HG03025 (cell line): ENCODE measurements around the gene SPTA1.
"Not testable (repeated sequence)": the region's sequence is repeated elsewhere in the genome, so short reads cannot be mapped to it uniquely, and the experiment has no call there.

ENCODE experiments used
- ATAC-seq: cut with Tn5 transposase; IDR thresholded peaks from one replicate; pipeline ENCODE4 v1.9.1; 2021; ENCODE audit warnings: mild to moderate bottlenecking, moderate library complexity; ENCODE audit not compliant: unreplicated experiment, low FRiP score

SPTA1 gene

DNA sequence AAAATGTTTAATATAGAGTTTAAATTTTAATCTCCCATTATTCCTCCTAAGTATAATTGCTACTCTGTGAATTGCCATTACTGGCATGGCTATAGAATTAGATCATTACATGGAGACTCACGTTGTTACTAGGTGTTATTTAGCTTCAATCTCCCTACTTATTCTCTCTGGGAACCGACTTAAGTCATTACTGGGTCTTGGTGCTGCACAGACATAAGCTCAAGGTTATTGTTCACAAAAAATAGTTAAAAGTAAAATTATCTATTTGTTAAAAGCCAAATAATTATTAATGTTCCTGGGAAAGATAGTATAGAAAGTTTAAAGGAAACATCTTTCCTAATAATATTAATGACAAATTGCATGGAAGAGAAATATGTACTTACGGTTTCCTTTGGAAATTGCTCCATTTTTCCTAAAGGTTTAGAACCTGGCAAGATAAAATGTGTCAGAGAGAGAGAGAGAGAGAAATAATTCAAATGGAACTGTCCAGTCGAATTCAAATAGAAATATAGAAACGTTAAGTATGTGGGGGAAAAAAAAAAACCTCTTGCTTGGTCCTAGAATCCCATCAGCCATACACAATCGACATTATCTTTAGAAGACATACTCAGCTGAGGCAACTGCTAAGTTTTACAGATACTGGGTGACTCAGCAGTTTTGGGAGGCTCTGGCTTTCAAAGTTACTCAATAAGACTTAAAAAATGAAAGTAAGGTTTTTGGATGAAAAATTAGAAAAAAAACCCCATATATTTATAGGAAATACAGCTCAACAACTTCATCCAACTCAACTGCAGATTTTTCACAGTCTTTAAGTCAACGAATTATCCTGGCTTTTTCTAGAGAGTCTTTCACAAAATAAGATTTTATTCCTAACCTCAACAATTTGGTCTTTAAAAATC, at the start of gene SPTA1:
SPTA1 (minus strand) TSS at position 605 of the 899 bp plus-strand sequence; CDS start at position 407, 198 bp downstream.
- no peak for ATAC-seq

DNA sequence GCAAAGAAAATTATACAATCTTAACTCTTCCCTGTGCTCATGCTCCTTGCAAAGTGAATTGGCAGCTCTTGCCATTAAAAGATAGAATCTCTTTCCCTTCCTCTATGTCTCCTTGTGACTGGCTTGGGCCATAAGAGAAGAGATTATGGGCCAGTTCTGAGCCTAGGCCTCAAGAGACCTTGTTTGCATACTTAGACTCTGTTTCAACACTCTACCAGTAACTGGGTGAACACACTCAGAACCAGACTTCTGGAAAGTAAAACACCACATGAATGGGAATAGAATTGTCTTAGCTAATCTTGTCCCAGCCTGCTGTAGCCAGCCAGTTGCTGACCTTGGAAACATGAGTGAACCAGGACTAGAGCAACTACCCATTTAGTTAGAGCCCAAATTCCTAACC, 49.3 kb upstream of the SPTA1 start:
- no peak for ATAC-seq

DNA sequence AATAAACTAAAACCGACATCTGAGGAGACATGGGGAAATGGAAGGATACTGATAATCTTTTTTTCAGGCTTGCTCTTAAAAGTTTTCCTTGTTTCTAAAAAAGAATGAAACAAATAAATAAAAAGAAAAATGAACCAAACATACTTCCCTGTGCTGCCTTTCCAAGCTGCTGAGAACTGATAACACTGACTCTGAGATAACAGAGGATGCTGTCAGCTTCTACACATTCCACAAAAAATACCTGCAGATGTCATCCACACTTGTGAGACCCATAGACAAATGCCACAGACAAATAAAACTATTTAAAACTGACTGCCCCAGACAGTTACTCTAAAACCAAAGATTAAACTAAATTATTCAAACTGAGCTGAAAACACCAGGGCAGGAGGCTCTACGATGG, 46.0 kb upstream of the SPTA1 start:
- ATAC-seq, result no peak

DNA sequence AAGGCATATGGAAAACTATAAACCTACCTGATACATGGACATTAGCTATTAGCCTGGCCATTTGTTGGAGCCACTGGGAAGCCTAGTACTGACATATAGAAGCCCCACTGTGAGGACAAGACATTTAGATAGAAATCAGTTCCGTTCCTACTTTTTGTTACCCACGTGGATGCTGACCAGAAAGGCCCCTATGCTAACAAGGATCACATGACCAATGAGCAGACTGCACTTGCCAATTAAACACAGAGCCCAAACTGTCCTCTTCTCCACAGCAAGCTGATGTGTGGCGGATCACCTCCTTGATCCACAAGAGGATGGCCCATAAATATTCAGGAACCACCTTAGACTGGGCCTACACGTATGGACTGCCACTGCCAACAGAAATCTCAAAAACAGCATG, 45.2 kb upstream of the SPTA1 start:
- ATAC-seq, result no peak

DNA sequence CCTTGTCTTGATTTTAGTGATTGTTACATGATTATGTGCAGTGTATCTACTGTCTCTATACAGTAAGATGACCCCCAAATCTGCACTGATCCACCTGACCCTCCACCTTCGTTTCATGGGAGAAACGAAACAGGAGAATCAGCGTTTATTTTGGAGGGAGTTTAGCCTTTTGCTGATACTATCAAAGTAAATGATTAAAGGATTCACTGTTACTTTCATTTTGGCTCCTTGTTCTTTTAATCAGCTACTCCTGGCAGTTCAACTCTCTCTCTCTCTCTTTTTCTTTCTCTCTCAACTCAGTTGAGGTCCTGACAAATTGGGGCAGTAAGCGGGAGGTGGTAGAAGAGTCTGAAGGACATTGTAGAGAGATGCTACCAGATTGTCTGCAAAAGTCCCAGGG, 43.9 kb upstream of the SPTA1 start:
- no peak for ATAC-seq

DNA sequence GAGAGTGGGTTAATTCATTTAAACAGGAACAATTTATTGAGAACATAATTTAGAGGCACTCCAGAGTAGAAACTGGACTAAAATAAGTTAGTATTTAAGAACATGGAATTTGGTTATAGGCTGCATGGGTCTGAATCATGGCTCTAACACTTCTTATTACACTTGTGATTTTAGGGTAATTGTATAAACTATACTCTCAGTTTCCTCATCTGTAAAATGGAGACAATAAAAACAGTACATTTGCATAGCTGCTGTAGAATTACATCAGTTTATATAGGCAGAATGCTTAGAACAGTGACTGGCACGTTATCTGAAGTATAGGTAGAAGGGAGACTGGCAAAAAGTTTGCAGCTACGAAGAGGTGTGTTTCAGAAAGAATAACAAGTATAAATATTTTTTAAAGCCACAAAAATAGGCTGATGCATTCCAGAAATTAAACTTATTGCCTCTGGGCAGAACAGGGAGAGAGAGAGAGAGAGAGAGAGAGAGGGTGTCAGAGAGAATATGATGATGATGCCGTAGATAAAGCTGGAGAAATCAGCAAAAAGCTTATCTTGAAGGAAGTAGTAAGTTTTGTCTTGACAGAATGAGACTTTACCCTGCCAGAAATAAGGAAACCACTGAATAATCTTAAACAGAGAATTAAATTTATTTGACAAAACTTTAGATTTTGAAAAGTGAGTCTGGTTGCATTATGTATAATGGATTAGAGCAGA, 42.2 kb upstream of the SPTA1 start:
- no peak for ATAC-seq

DNA sequence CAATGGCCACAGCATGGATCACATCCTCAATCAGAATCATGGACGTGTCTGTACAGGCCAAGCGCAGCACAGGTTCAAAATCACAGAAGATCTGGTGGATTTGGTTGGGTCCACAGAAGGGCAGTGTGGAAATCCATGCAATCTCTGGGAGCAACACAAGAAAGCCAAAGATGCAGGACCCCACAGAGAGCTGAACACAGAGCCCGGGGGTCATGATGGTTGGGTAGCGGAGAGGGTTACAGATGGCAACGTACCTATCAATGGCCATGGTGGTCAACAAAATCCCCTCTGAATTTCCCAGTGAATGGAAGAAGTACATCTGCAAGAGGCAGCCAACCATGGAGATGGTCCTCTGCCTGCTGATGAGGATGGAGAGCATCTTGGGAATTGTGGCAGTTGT, 37.9 kb upstream of the SPTA1 start:
- no peak for ATAC-seq

DNA sequence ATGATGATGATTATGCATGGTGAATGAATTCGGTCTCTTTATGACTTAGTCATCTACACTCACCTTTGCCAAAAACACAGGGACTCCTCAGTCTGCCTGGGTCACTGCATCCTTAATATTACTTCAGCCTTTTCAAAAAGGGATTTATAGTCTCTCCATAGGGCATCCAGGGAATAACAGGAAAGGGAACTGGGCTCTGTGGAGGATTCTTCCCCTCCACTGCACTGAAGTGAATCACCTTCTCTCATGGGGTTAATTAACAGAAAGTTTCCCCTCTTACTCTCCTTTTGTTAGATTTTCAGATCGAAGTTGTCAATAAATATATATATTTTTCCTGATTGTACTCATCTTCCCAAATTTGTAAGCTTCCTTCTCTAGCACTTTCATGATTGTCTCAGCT, 34.1 kb upstream of the SPTA1 start, which contains the start of gene OR6K3:
OR6K3 (minus strand) TSS at position 101 of the 400 bp plus-strand sequence. CDS start 2,605 bp downstream, outside the sequence.
- no peak for ATAC-seq

DNA sequence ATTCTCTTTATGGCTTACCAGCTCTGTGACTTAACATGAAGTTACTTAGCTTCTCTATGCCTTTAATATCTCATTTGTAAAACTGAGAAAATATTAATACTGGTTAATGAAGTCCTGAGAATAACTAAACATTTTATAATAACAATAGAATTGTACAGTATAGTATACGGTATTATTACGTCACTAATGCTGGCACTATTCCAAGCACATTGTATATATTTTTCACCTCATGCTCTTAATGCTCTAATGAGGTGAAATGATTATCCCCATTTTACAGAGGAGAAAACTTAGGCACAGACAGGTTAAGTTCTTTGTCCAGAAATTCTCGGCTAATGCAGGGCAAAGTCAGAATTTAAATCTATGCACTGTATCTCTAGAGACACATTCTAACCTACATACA, 33.1 kb upstream of the SPTA1 start:
- ATAC-seq, result no peak

DNA sequence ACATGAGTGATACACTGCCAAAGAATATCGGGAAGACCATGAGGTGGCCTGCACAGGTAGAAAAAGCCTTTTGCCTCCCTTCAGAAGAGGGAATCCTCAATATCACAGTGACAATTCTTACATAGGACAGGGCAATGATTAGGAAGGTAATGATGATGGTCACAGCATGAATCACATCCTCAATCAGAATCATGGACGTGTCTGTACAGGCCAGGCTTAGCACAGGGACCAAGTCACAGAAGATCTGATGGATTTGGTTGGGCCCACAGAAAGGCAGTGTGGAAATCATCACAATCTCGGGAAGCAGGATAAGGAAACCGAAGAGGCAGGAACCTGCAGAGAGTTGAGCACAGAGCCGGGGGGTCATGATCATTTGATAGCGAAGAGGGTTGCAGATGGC, 30.8 kb upstream of the SPTA1 start:
- no peak for ATAC-seq

DNA sequence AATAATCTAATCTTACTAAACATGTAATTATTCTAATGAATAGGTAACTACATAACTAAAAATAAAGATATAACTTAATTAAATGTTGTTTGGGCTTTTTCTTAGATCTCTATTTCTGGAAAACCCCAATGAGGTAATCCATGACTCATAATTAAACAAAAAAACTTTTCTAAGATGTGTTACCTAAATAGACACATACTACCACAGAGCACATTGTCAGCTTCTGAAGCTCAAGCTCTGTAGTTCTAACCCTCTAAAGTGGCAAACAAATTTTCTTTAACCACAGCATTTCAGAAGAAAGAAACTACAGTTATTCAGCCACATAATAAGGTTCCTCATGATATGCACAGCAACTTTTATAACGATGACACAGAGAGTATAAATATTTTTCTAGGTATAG, 29.8 kb upstream of the SPTA1 start:
- ATAC-seq, result no peak

DNA sequence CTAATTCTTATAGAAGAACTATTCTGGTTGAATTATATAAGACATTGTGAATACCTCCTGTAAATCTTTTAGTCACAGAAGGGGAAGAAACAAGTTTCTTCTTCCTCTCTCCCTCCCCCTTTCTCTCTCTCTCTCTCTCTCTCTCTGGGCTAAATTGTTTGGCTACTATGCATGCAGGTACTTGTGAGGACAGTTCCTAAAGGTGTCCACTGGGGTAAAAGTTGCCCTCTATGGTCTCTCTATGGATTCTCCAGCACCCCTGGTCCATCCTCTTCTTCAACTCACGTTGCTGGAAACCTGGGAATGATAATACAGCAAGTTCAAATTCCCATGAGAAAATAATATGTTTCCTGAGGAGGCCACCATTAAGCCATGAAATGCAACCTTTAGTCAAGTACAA, 28.2 kb upstream of the SPTA1 start:
- ATAC-seq, result no peak

DNA sequence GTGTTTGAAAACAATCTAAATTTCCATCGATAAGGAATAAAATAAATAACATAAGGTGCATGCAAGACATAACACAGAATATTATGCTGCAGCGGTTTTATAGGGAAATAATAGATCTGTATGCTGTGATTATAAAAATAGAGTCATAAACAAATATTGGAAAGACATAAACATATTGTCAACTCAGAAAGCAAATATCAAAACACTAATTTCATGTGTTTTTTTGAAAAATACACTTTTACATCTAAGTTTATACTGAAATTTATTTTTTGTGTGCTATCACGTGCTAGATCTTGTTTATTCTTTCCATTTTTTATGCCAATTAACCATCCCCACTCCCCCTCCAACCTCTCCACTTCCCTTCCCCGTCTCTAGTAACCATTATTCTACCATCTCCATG, 24.6 kb upstream of the SPTA1 start:
- no peak for ATAC-seq

DNA sequence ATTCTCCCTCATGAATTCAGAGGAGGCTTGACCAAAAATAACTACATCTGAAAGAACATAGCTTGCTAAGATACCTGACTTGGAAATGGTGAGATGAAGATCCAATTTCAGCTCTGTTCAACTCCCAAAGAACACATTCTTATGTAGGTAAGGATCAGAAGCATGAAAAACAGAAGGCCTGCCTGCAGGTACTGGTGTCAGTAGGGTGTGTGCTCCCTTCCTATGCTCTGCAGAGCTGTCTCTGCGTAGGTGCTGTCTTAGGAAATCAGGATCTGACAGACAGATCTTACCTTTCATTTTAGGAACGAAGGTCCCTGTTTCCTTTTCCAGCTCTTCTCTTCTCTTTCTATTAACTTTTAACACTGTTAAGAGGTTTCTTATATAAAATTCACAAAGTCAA, 19.6 kb upstream of the SPTA1 start:
- no peak for ATAC-seq

DNA sequence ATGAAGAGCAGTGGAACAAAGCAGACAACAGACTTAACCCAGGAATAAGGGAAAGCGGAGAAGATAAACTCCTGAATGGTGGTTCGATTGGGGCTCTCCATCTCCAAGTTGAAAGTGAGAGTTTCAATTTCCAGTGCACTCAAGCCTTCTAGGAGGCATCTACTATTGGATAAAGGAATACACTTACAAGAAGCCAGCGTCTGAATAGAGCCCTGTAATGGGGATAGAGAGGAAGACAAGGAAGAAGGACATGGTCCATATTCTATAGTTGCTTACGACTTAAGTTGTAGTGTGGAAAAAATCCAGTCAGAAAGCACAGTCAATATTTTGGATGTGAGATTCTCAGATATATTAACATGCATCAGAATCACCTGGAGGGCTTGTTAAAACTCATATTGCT, 14.0 kb upstream of the SPTA1 start, which contains the start of gene OR6K2:
OR6K2 (minus strand) TSS at position 101 of the 400 bp plus-strand sequence; CDS start at position 101, 0 bp downstream.
- no peak for ATAC-seq

DNA sequence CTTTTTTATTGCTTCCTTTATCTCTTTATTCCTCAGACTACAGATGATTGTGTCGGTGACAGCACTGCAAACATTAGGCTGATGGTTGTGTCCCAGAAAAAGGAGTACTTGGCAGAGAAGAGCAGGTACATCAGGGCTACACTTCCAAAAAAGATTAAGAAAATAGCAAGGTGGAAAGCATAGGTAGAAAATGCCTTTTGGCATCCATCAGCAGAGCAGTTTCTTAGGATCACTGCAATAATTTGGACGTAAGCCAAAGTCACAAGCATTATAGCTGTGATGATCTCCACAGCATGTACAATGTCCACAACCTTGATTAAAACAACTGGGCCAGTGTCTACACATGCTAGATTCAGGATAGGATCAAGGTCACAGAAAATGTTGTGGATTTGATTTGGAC, 8.1 kb upstream of the SPTA1 start:
- no peak for ATAC-seq

DNA sequence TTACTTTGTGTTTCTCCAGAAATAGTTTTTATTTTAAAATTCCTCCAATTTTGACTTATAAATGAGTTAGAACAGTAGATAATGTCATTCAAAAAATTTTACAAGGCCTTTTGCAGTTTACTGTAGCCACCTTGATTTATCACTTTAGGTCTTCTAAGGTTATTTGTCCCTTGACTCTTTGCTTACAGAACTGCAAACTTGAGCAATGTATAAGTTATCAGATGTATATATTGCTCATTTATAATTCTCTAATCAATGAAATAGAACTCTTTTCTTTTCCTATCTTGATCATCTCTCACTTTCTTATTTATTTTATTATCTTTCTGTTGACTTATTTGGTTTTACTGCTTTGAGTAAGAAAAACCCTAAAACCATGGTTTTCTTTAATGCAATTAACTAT, 5.8 kb upstream of the SPTA1 start:
- no peak for ATAC-seq

DNA sequence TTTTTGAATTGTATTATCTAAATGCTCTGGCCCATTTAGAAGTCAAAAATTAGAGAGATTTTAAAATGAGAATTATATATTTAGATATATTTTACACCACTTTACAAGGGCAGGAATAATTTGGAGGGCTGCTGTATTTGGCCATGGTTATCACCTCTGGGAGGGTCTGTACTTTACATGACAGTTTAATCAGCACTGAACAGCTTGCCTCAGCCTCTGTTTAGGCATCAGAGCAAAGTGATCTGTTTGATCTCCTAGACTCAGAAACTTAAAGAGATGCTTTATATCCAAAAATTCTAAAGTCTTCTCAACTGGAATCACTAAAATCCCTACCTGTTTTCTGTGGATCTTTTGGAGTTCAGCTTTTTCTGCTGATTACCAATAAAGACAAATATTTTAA, 5.4 kb upstream of the SPTA1 start:
- no peak for ATAC-seq

DNA sequence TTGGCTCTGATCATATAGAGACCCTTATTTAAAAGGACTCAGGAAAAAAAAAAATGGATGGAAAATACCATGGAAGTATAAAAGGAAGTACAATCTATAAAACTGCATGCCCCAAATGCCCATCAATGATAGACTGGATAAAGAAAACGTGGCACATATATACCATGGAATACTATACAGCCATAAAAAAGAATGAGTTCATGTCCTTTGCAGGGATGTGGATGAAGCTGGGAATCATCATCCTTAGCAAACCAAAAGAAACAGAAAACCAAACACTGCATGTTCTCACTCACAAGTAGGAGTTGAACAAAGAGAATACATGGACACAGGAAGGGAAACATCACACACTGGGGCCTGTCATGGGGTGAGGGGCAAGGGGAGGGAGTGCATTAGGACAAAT, 4.6 kb upstream of the SPTA1 start:
- not testable (repeated sequence) for ATAC-seq

DNA sequence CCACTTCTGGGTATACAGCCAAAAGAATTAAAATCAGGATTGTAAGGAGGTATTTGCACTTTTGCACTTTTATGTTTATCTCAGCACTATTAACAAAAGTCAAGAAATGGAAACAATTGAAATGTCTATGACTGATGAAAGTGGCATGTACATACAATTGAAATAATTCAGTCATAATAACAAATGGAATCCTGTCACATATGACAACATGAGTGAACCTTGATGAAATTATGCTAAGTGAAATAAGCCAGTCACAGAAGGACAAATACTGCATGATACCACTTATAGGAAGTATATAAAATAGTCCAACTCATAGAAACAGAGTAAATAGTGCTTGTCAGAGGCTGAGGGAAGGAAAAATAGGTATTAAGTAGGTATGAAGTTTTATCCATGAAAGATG, 3.4 kb upstream of the SPTA1 start:
- ATAC-seq, result no peak

DNA sequence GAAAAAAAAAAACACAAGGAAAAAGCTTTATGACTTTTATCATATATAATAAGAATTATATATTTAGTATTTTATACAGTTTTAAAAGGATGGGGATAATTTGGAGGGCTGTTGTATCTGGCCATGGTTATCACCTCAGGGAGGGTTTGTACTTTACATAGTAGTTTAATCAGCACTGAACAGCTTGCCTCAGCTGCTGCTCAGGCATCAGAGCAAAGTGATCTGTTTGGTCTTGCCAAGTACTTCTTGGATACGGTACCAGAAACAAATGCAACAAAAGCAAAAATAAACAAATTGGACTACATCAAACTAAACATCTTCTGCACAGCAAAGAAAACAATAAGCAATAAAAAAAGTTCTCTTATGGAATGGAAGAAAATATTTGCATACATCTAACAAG, 2.6 kb upstream of the SPTA1 start:
- no peak for ATAC-seq

DNA sequence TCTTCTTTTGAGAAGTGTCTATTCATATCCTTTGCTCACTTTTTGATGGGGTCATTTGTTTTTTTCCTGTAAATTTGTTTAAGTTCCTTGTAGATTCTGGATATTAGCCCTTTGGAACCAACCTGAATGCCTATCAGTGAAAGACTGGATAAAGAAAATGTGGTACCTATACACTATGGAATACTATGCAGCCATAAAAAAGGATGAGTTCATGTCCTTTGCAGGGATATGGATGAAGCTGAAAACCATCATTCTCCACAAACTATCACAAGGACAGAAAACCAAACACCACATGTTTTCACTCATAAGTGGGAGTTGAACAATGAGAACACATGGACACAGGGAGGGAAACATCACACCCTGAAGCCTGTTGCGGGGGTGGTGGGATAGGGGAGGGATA, 1.8 kb upstream of the SPTA1 start:
- not testable (repeated sequence) for ATAC-seq
